Mammary epithelial cell (primary cell): Measurements from ENCODE around the gene TTC28.

ENCODE experiments used
- CTCF ChIP-seq, 2 donors: IDR thresholded peaks in 1 of 2; conservative IDR thresholded peaks in 1 of 2; 2 replicates each; pipeline ENCODE4 v1.5.1; 2011 to 2012; ENCODE audit warnings: inconsistent platforms in 2 of 2, low read length in 2 of 2, mild to moderate bottlenecking in 2 of 2, control low read depth in 1 of 2, low read depth in 1 of 2; ENCODE audit not compliant: insufficient read depth in 1 of 2; ENCODE audit errors: extremely low read depth in 1 of 2
- EZH2 ChIP-seq: IDR thresholded peaks from 2 replicates; pipeline ENCODE4 v1.6.1; 2012; ENCODE audit warnings: low read length, inconsistent platforms, borderline replicate concordance

DNA sequence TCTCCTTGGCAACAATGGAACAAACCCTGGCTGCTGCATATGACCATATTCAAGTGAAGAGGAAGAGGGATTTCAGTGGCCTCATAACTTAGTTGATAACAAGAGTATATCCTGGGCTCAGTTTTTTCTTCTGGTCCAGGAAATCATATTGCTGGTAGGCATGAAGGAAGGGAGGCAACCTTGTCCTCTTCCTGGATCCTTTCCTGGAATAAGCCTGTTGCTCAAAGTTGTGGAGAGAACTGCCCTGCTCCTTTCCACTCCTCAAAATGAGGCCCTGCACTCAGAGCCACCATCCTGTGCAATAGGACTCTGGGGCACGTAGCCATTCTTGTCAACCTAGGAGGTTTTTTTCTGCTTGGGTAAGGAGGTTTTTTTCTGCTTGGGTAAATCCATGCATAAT lies 631.9 kb downstream of the TTC28 start:
- TF ChIP-seq CTCF (conservative IDR thresholded peaks at IDR 0.05 in 1 of 2, IDR thresholded peaks at IDR 0.05 in 1 of 2; ENCODE audit: extremely low read depth in 1 of 2, insufficient read depth in 1 of 2, low read depth in 1 of 2, low read length in 2 of 2) = no peak
- TF ChIP-seq EZH2 = no peak
